Small intestine (tissue), 7 donors: ENCODE results near the gene NEAT1. TPM values are rescaled to one million over a fixed set of nuclear protein-coding genes. Genes with fewer than 3 reads are reported as not detected.
A peak's percentile ranks its signal among the peaks of the same experiment; 100 is the strongest.

ENCODE experiments used
- DNase-seq, 2 donors: peaks; one replicate each; pipeline versions ENCODE4 v3.0.0 to v3.0.0-alpha.2; 2013
- FAIRE-seq: peaks from 2 replicates; lab custom pipeline; 2012; peaks lifted over from hg19 to GRCh38; lab: Jason Lieb, UNC
- H3K27ac ChIP-seq, 3 donors: one replicate each; pipeline ENCODE4 v1.5.1; 2013; ENCODE audit warnings: low read length in 2 of 3, mild to moderate bottlenecking in 2 of 3, control low read depth in 1 of 3, inconsistent platforms in 1 of 3, low read depth in 1 of 3, moderate library complexity in 1 of 3
- H3K27me3 ChIP-seq, 3 donors: one replicate each; pipeline ENCODE4 v1.6.1; 2013; ENCODE audit warnings: low read length in 3 of 3, inconsistent platforms in 1 of 3; ENCODE audit not compliant: control insufficient read depth in 3 of 3, insufficient read depth in 3 of 3
- H3K36me3 ChIP-seq, 3 donors: one replicate each; pipeline ENCODE4 v1.6.1; 2013; ENCODE audit warnings: low read length in 3 of 3, inconsistent platforms in 1 of 3, low read depth in 1 of 3, mild to moderate bottlenecking in 1 of 3, moderate library complexity in 1 of 3; ENCODE audit not compliant: control insufficient read depth in 3 of 3, insufficient read depth in 2 of 3
- H3K4me1 ChIP-seq, 3 donors: one replicate each; pipeline ENCODE4 v1.6.1; 2013; ENCODE audit warnings: low read length in 2 of 3, inconsistent platforms in 1 of 3, low read depth in 1 of 3, mild to moderate bottlenecking in 1 of 3, moderate library complexity in 1 of 3; ENCODE audit not compliant: control insufficient read depth in 3 of 3, insufficient read depth in 2 of 3
- H3K4me3 ChIP-seq, 3 donors: one replicate each; pipeline ENCODE4 v1.5.1; 2013; ENCODE audit warnings: low read length in 3 of 3, control low read depth in 1 of 3, inconsistent platforms in 1 of 3, low read depth in 1 of 3, mild to moderate bottlenecking in 1 of 3, moderate library complexity in 1 of 3
- H3K9me3 ChIP-seq, 2 donors: one replicate each; pipeline ENCODE4 v1.6.1; 2013; ENCODE audit warnings: low read depth in 1 of 2, low read length in 1 of 2; ENCODE audit not compliant: control insufficient read depth in 2 of 2, insufficient read depth in 1 of 2
- WGBS, 3 donors: extraction: QIAGEN DNeasy Blood & Tissue Kit; methylation state at CpG; one replicate each; pipeline ENCODE4 v1.1.7; 2013; 5-methylcytosine and 5-hydroxymethylcytosine counted together
- polyA plus RNA-seq, 4 donors: library from polyadenylated mRNA; stranded (reverse) in 3 of 4; unstranded in 1 of 4; fragments of 200-250 nt in 3 of 4; fragments of 120-200 nt in 1 of 4; gene quantifications; one replicate each; pipeline versions ENCODE4 v1.2.1 to v1.2.3, GENCODE V29; 2013
- donor health status: healthy with polysubstance abuse.
- donor health status: control.
- donor health status: control.
- donor health status: Bipolar disorder and iron deficiency.
- donor health status: healthy.

Gene NEAT1
- polyA plus RNA-seq, 4 donors = 256 to 3,420 (median 1,041) TPM

DNA sequence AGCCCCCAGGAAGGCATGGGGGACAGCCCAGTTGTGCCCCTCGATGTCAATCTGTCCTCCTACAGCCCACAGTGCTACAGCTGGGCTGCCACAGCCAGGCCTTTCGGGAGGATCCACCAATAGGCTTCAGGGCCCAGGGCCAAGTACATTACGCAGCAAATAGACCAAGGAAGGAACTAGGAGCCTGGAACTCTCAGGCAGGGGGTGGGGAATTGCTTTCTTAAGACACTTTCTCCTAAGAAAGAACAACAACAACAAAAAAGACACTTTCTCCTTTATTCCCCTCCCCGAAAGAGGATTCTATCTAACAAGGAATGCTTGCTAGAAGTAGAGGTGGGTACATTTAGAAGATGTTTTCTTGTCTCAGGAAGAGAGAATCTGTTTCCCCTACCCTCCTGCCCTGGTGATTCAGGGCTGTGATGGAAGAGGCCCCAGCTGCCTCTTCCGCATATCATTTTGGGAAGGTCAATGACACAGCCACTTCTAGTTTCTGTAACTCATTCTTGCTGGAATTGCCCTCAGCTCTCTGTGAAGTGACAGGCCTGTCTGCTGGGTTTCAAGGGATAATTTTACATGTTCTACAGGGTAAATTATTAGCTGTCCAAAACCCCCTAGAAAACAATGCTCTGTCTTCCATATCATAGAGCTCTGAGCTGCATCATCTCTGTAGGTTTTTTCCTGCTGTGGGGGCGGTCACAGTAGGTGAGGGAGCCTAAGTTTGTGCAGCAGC is 70.2 kb downstream of the NEAT1 start:
- DNase-seq = no peak
- H3K4me1 ChIP-seq = peaks cover 24 to 79% (median 30%) of the 10 kb centered on the region in 3 donors
- H3K4me3 ChIP-seq = no peak overlapping the region
- H3K36me3 ChIP-seq = no peaks in the 10 kb centered on the region
- H3K27me3 ChIP-seq = no peaks in the 10 kb centered on the region
- 42 to 63% (median 52%) methylated on average over 6 of the region's 6 CpGs for WGBS, 3 donors
- FAIRE-seq = no peak
- peak overlapping the region; percentile 67 to 95 (median 76) for H3K27ac ChIP-seq
- H3K9me3 ChIP-seq = no peaks in the 10 kb centered on the region

DNA sequence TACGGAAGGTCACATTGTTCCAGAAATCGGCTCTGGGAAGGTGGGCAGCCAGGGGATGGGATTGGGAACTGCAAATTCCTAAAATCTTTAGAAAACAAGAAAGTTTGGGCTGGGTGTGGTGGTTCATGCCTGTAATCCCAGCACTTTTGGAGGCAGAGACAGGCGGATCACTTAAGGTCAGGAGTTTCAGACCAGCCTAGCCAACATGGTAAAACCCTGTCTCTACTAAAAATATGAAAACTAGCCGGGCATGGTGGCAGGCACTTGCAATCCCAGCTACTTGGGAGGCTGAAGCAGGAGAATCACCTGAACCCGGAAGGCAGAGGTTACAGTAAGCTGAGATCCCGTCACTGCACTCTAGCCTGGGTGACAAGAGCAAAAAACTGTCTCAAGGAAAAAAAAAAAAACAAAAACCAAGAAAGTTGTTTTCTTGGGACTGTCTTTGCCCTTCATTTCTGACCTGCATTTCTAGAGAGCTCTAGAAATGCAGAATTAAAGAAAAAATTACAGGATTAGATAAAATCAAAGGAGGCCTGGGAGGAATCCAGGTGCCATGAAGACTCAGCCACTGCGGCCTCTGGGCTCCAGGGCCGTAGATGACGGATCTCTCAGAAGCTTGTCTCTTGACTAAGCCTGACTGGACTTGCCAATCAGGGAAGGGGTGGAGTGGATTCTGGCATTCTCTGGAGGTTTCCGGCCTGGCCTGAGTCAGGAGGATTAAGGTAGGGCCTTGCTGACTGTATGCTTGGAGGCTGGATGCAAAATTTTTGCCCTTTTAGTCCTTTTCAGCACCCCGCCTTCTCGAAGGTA is 71.0 kb downstream of the NEAT1 start:
- 54 to 76% (median 75%) methylated on average over 12 of the region's 12 CpGs for WGBS, 3 donors
- Histone ChIP-seq H3K4me1 (peaks cover 18 to 71% (median 23%) of the 10 kb centered on the region in 3 donors), H3K4me3 (no peak overlapping the region), H3K36me3 (no peaks in the 10 kb centered on the region), H3K27ac (peak overlapping the region; percentile 67 to 95 (median 76)), H3K9me3 (no peaks in the 10 kb centered on the region), H3K27me3 (no peaks in the 10 kb centered on the region)
- DNase-seq (peak in 1 of 2 donors; percentile 43), FAIRE-seq (no peak)

Other genes starting within 250 kb of the NEAT1 start
- 100 to 1,000 TPM; 107 to 218 (median 205) TPM for gene CAPN1, start 240.9 kb upstream of the NEAT1 start, polyA plus RNA-seq
- gene POLA2, start 160.8 kb upstream of the NEAT1 start, polyA plus RNA-seq = 10 to 100 TPM in 2 of 4 donors, 1 to 10 TPM in 2; 1.3 to 14.8 (median 9.1) TPM
- gene CDC42EP2, start 107.9 kb upstream of the NEAT1 start, polyA plus RNA-seq = 10 to 100 TPM; 10.4 to 39.4 (median 25.7) TPM
- 10 to 100 TPM; 12.5 to 45.0 (median 20.1) TPM for gene DPF2, start 88.9 kb upstream of the NEAT1 start, polyA plus RNA-seq
- gene TIGD3, start 68.0 kb upstream of the NEAT1 start, polyA plus RNA-seq = 1 to 10 TPM; 2.1 to 9.4 (median 3.8) TPM
- gene SLC25A45, start 40.2 kb upstream of the NEAT1 start, polyA plus RNA-seq = 10 to 100 TPM; 13.9 to 35.4 (median 22.1) TPM
- 10 to 100 TPM; 24.4 to 31.1 (median 26.9) TPM for gene FRMD8, start 36.2 kb upstream of the NEAT1 start, polyA plus RNA-seq
- 100 to 1,000 TPM; 155 to 454 (median 226) TPM for gene MALAT1, start 76.2 kb downstream of the NEAT1 start, polyA plus RNA-seq
- 10 to 100 TPM; 46.7 to 76.9 (median 61.0) TPM for gene SCYL1, start 102.3 kb downstream of the NEAT1 start, polyA plus RNA-seq
- gene LTBP3, start 135.6 kb downstream of the NEAT1 start, polyA plus RNA-seq = 10 to 100 TPM in 3 of 4 donors, 1 to 10 TPM in 1; 6.5 to 77.6 (median 21.3) TPM
- gene ZNRD2, start 147.7 kb downstream of the NEAT1 start, polyA plus RNA-seq = 10 to 100 TPM; 27.7 to 49.2 (median 35.0) TPM
- gene FAM89B, start 149.7 kb downstream of the NEAT1 start, polyA plus RNA-seq = 10 to 100 TPM; 15.9 to 39.2 (median 33.4) TPM
- gene EHBP1L1, start 153.3 kb downstream of the NEAT1 start, polyA plus RNA-seq = 100 to 1,000 TPM in 1 of 4 donors, 10 to 100 TPM in 3; 36.1 to 131 (median 62.4) TPM
- 10 to 100 TPM in 1 of 4 donors, under 1 TPM in 2, not detected in 1; 0.84 to 31.1 (median 0.89) TPM for gene KCNK7, start 173.0 kb downstream of the NEAT1 start, polyA plus RNA-seq
- 100 to 1,000 TPM in 2 of 4 donors, 10 to 100 TPM in 2; 66.4 to 180 (median 126) TPM for gene MAP3K11, start 191.4 kb downstream of the NEAT1 start, polyA plus RNA-seq
- gene PCNX3, start 193.0 kb downstream of the NEAT1 start, polyA plus RNA-seq = 10 to 100 TPM; 12.7 to 27.5 (median 22.1) TPM
- 10 to 100 TPM; 21.7 to 45.2 (median 33.1) TPM for gene SIPA1, start 215.3 kb downstream of the NEAT1 start, polyA plus RNA-seq
- 10 to 100 TPM; 32.2 to 46.9 (median 36.7) TPM for gene RELA, start 240.1 kb downstream of the NEAT1 start, polyA plus RNA-seq